K562 (cell line): ENCODE measurements around the gene CTSW. TPM values are rescaled to one million over a fixed set of nuclear protein-coding genes. Genes with fewer than 3 reads are reported as not detected.
A peak's percentile ranks its signal among the peaks of the same experiment; 100 is the strongest.

Experiments used
- ATF7 ChIP-seq: fragments of 450-650 bp; IDR thresholded peaks from 2 replicates; pipeline ENCODE4 v1.7.1; 2014; ENCODE audit warnings: mild to moderate bottlenecking, moderate library complexity
- BRF1 ChIP-seq: IDR thresholded peaks from 3 replicates; pipeline ENCODE4 v1.6.1; 2011; ENCODE audit warnings: borderline replicate concordance, mild to moderate bottlenecking; ENCODE audit not compliant: insufficient read length; ENCODE audit errors: extremely low read depth
- BRF2 ChIP-seq: IDR thresholded peaks from 3 replicates; pipeline ENCODE4 v1.6.1; 2011; ENCODE audit warnings: borderline replicate concordance, mild to moderate bottlenecking; ENCODE audit not compliant: insufficient read length, insufficient read depth
- CBFB ChIP-seq: sonication (generic); formaldehyde crosslinking; IDR thresholded peaks from 2 replicates; pipeline ENCODE4 v1.4.0; 2020; ENCODE audit warnings: mild to moderate bottlenecking, missing genetic modification reagents
- CC2D1A ChIP-seq: fragments of 450-650 bp; IDR thresholded peaks from 2 replicates; pipeline ENCODE4 v1.6.1; 2017; ENCODE audit warnings: mild to moderate bottlenecking
- CEBPG ChIP-seq, 3 experiments: fragments of 200-800 bp in 1 of 3; sonication (Bioruptor generic) in 1 of 3; sonication (generic) in 1 of 3; formaldehyde crosslinking in 1 of 3; IDR thresholded peaks in 2 of 3; conservative IDR thresholded peaks in 1 of 3; 2 replicates each; pipeline versions ENCODE4 v1.6.1 to v1.8.0; 2016 to 2022; ENCODE audit warnings: missing compliant biosample characterization in 2 of 3, missing genetic modification characterization in 2 of 3, mild to moderate bottlenecking in 1 of 3, missing genetic modification reagents in 1 of 3
- ELF2 ChIP-seq: fragments of 250-450 bp; sonication (Bioruptor Pico); IDR thresholded peaks from 2 replicates; pipeline ENCODE4 v1.5.0; 2021; ENCODE audit warnings: mild to moderate bottlenecking
- FOXK2 ChIP-seq, 2 experiments: fragments of 450-650 bp; IDR thresholded peaks in 1 of 2; conservative IDR thresholded peaks in 1 of 2; 2 replicates each; pipeline ENCODE4 v1.6.1; 2016; ENCODE audit warnings: low read depth in 2 of 2, mild to moderate bottlenecking in 1 of 2
- GATAD2A ChIP-seq: fragments of 450-650 bp; IDR thresholded peaks from 2 replicates; pipeline ENCODE4 v1.6.1; 2017
- GTF2A2 ChIP-seq: IDR thresholded peaks from 2 replicates; pipeline ENCODE4 v1.6.1; 2016; ENCODE audit warnings: mild to moderate bottlenecking, missing genetic modification characterization, missing compliant biosample characterization
- HDAC2 ChIP-seq: fragments of 450-650 bp; IDR thresholded peaks from 2 replicates; pipeline ENCODE4 v1.6.1; 2016; ENCODE audit warnings: mild to moderate bottlenecking
- HIVEP1 ChIP-seq: fragments of 250-450 bp; sonication (Bioruptor Pico); IDR thresholded peaks from 2 replicates; pipeline ENCODE4 v1.4.0; 2020; ENCODE audit warnings: mild to moderate bottlenecking
- HLTF ChIP-seq: fragments of 450-650 bp; IDR thresholded peaks from 2 replicates; pipeline ENCODE4 v1.6.1; 2016
- NFXL1 ChIP-seq: fragments of 450-650 bp; formaldehyde crosslinking; IDR thresholded peaks from 2 replicates; pipeline ENCODE4 v1.4.0; 2021; ENCODE audit warnings: mild to moderate bottlenecking
- PML ChIP-seq: IDR thresholded peaks from 2 replicates; pipeline ENCODE4 v1.6.1; 2012; ENCODE audit warnings: low read length, inconsistent platforms
- RAD51 ChIP-seq: fragments of 450-650 bp; IDR thresholded peaks from 2 replicates; pipeline ENCODE4 v1.7.1; 2016; ENCODE audit warnings: low read depth, mild to moderate bottlenecking, borderline replicate concordance
- RBBP5 ChIP-seq: fragments of 200-600 bp; sonication (generic); IDR thresholded peaks from 2 replicates; pipeline ENCODE4 v1.6.1; 2012; ENCODE audit warnings: borderline replicate concordance, mild to moderate bottlenecking, low read length, control low read depth, inconsistent platforms; ENCODE audit not compliant: insufficient read depth, poor library complexity, severe bottlenecking
- RBM17 ChIP-seq: fragments of 200-400 bp; formaldehyde crosslinking; IDR thresholded peaks from 2 replicates; pipeline ENCODE4 v1.6.1; 2017; ENCODE audit warnings: low read depth, mild to moderate bottlenecking, low read length, borderline replicate concordance
- SMAD2 ChIP-seq: fragments of 150-350 bp; IDR thresholded peaks from 2 replicates; pipeline ENCODE4 v1.6.1; 2014; ENCODE audit warnings: low read depth, mild to moderate bottlenecking, low read length
- U2AF1 ChIP-seq: fragments of 200-400 bp; formaldehyde crosslinking; optimal IDR thresholded peaks from 2 replicates; pipeline ENCODE3; 2017; ENCODE audit warnings: mild to moderate bottlenecking, low read depth, low read length, moderate library complexity
- WHSC1 ChIP-seq: IDR thresholded peaks from one replicate; pipeline ENCODE4 v1.6.1; 2012; ENCODE audit warnings: low read length, control low read depth, inconsistent platforms
- XRCC3 ChIP-seq: fragments of 450-650 bp; IDR thresholded peaks from 2 replicates; pipeline ENCODE4 v1.6.1; 2017; ENCODE audit warnings: mild to moderate bottlenecking, moderate library complexity
- ZNF277 ChIP-seq: fragments of 250-450 bp; sonication (Bioruptor Pico); IDR thresholded peaks from 2 replicates; pipeline ENCODE4 v1.8.0; 2022; ENCODE audit warnings: inconsistent platforms, mild to moderate bottlenecking, moderate library complexity, borderline replicate concordance
- ZNF445 ChIP-seq: fragments of 250-450 bp; sonication (Bioruptor Pico); IDR thresholded peaks from 2 replicates; pipeline ENCODE4 v1.4.0; 2020; ENCODE audit warnings: low read depth, mild to moderate bottlenecking, moderate library complexity
- ZNF589 ChIP-seq: fragments of 200-800 bp; sonication (Bioruptor generic); IDR thresholded peaks from 2 replicates; pipeline ENCODE4 v1.6.1; 2016; ENCODE audit warnings: low read depth, missing genetic modification characterization, missing compliant biosample characterization
- polyA plus RNA-seq, 8 experiments: library from polyadenylated mRNA; depleted of rRNA in 4 of 8; stranded (reverse) in 5 of 8; unstranded in 3 of 8; fragments of >200 nt; fragmentation: Nextera tagmentation in 2 of 8; fragmentation: Illumina TruSeq in 1 of 8; extraction: Ambion mirVana in 2 of 8; extraction: Trizol in 1 of 8; gene quantifications; 2 replicates each; pipeline versions ENCODE4 v1.2.1 to v1.2.3, GENCODE V29; 2011 to 2014; ENCODE audit warnings: inconsistent platforms in 1 of 8, missing spikeins in 1 of 8
- total RNA-seq, 7 experiments: library from RNA; depleted of rRNA in 6 of 7; stranded (reverse); fragments of >200 nt in 6 of 7; fragmentation: Illumina TruSeq in 2 of 7; extraction: Trizol in 2 of 7; gene quantifications; 2 replicates each; pipeline versions ENCODE4 v1.2.1 to v1.2.3, GENCODE V29; 2011 to 2021; ENCODE audit warnings: low replicate concordance in 1 of 7
- TF ChIP-seq, protein P1 (sequence below): fragments of 450-650 bp; formaldehyde crosslinking; IDR thresholded peaks from 2 replicates; pipeline ENCODE4 v1.4.0; 2022; ENCODE audit warnings: missing genetic modification characterization

Gene CTSW
- total and polyA plus RNA-seq, 9 of the 15 experiments (the other 6 are each of a cell fraction or from before 2014, with no cell fraction given) = 0.04 TPM; not detected in 8

DNA sequence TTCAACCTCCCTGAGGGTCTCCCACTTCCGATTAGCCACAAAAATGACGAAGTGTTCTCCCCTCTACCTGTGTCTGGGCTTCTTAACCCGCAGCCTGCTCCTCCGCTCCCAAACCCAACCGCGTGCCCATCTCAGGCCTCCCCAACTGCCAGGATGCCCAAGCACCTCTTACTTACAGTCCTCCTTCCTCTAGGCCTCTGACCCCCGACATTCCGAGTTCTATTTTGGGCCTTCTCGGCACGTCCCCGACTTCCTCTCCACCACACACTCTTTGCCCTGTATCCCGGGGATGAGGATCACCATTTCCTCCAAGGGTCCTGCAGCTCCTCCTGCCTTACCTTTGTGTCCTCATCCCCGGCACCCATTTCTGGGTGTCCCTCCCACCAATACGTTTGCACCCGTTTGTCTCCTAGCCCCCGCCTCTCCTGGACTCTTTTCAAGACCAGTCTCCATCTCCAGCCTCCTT is 19.8 kb upstream of the CTSW start (continued):
- TF ChIP-seq ZNF589 (CRISPR knock-in tag) (no peak), WHSC1 (no peak), NFXL1 (CRISPR knock-in tag) (0 out of 2 replicates have a peak, but pooled peaks have one; percentile 20), ZNF277 (CRISPR knock-in tag) (no peak), FOXK2 (conservative IDR thresholded peaks at IDR 0.05 in 1 of 2, IDR thresholded peaks at IDR 0.05 in 1 of 2; ENCODE audit: low read depth in 2 of 2) (0 out of 4 replicates have a peak, but pooled peaks of 1 of the 2 experiments have one; percentile 8), ELF2 (CRISPR knock-in tag) (no peak), U2AF1 (no peak), RBM17 (no peak), ATF7 (no peak), GTF2A2 (no peak), CBFB (CRISPR knock-in tag) (no peak), PML (peak; percentile 19; the same call in 1 of the 2 replicates), HLTF (peak; percentile 82; the same call in 1 of the 2 replicates), CEBPG (CRISPR knock-in tag; IDR thresholded peaks at IDR 0.05) (no peak), CEBPG (tag; conservative IDR thresholded peaks at IDR 0.05 in 1 of 2, IDR thresholded peaks at IDR 0.05 in 1 of 2) (no peak), HIVEP1 (CRISPR knock-in tag) (no peak), BRF2 (no peak), BRF1 (no peak), RAD51 (no peak), RBBP5 (no peak), ZNF445 (no peak), CC2D1A (peak; percentile 37; the same call in 1 of the 2 replicates), SMAD2 (no peak), GATAD2A (no peak), HDAC2 (no peak), XRCC3 (no peak)
- TF ChIP-seq, protein P1, sequence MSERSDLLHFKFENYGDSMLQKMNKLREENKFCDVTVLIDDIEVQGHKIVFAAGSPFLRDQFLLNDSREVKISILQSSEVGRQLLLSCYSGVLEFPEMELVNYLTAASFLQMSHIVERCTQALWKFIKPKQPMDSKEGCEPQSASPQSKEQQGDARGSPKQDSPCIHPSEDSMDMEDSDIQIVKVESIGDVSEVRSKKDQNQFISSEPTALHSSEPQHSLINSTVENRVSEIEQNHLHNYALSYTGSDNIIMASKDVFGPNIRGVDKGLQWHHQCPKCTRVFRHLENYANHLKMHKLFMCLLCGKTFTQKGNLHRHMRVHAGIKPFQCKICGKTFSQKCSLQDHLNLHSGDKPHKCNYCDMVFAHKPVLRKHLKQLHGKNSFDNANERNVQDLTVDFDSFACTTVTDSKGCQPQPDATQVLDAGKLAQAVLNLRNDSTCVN = peak; percentile 95
